ENCODE measurements around the gene CNGB1. TPM values are rescaled to one million over a fixed set of nuclear protein-coding genes. Genes with fewer than 3 reads are reported as not detected.

CNGB1 gene
- total and polyA plus RNA-seq, 2 of the 13 experiments (the other 11 are each of a cell fraction or from before 2014, with no cell fraction given), result 0.02 to 0.15 TPM

DNA sequence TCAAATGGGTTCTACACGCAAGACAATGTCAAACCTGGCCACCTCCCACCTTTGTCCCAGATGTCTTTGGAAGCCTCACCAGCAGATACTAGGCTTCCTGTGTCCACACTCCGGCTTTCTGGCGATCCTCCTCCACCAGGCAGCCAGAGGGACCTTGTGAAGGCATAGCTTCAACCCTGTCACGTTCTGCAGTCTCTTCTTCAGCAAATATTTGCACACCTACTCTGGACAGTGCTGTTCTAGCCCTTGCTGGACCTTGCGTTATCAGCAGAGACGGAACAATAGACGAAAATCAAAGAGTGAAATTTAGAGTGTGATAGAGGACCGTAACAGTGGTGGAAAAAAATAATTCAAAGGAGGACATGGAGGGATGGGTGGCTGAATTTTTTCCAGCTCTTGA lies 130.1 kb downstream of the CNGB1 start (continued):
- no peak for TF ChIP-seq KLF13 (CRISPR knock-in tag; IDR thresholded peaks at IDR 0.05)
- TF ChIP-seq HMG20B (CRISPR knock-in tag; conservative IDR thresholded peaks at IDR 0.05), result peak; percentile 30; the same call in 1 of the 2 replicates
- no peak for TF ChIP-seq MZF1 (CRISPR knock-in tag; IDR thresholded peaks at IDR 0.05; ENCODE audit: borderline replicate concordance)
- peak; percentile 87 for TF ChIP-seq MTA1 (CRISPR knock-in tag; IDR thresholded peaks at IDR 0.05; ENCODE audit: borderline replicate concordance)
- peak; percentile 48; the same call in 1 of the 2 replicates for TF ChIP-seq ZNF124 (CRISPR knock-in tag; IDR thresholded peaks at IDR 0.05)
- TF ChIP-seq, protein P1, sequence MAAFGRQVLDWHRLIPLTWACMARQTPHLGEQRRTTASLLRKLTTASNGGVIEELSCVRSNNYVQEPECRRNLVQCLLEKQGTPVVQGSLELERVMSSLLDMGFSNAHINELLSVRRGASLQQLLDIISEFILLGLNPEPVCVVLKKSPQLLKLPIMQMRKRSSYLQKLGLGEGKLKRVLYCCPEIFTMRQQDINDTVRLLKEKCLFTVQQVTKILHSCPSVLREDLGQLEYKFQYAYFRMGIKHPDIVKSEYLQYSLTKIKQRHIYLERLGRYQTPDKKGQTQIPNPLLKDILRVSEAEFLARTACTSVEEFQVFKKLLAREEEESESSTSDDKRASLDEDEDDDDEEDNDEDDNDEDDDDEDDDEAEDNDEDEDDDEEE (CRISPR knock-in tag; IDR thresholded peaks at IDR 0.05), result no peak
- TF ChIP-seq CHCHD3 (CRISPR knock-in tag; IDR thresholded peaks at IDR 0.05), result no peak
- no peak for TF ChIP-seq ZBTB10 (CRISPR knock-in tag; IDR thresholded peaks at IDR 0.05; ENCODE audit: borderline replicate concordance)
- peak; percentile 64 for TF ChIP-seq FOSL2 (CRISPR knock-in tag; IDR thresholded peaks at IDR 0.05)
- TF ChIP-seq HNRNPUL1 (IDR thresholded peaks at IDR 0.05; ENCODE audit: low read depth, low read length), result no peak
- TF ChIP-seq ZNF564 (CRISPR knock-in tag; IDR thresholded peaks at IDR 0.05), result no peak
- TF ChIP-seq GRHL1 (CRISPR knock-in tag; conservative IDR thresholded peaks at IDR 0.05), result no peak
- peak; percentile 93 for TF ChIP-seq SALL1 (CRISPR knock-in tag; IDR thresholded peaks at IDR 0.05)
- no peak for TF ChIP-seq SIX4 (CRISPR knock-in tag; IDR thresholded peaks at IDR 0.05)
- TF ChIP-seq, protein P2, sequence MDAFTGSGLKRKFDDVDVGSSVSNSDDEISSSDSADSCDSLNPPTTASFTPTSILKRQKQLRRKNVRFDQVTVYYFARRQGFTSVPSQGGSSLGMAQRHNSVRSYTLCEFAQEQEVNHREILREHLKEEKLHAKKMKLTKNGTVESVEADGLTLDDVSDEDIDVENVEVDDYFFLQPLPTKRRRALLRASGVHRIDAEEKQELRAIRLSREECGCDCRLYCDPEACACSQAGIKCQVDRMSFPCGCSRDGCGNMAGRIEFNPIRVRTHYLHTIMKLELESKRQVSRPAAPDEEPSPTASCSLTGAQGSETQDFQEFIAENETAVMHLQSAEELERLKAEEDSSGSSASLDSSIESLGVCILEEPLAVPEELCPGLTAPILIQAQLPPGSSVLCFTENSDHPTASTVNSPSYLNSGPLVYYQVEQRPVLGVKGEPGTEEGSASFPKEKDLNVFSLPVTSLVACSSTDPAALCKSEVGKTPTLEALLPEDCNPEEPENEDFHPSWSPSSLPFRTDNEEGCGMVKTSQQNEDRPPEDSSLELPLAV (CRISPR knock-in tag; conservative IDR thresholded peaks at IDR 0.05; ENCODE audit: low read depth), result no peak
- peak; percentile 71; the same call in 1 of the 2 replicates for TF ChIP-seq KDM4B (CRISPR knock-in tag; IDR thresholded peaks at IDR 0.05)
- TF ChIP-seq ZZZ3 (CRISPR knock-in tag; IDR thresholded peaks at IDR 0.05; ENCODE audit: borderline replicate concordance), result no peak
- TF ChIP-seq THAP7 (CRISPR knock-in tag; IDR thresholded peaks at IDR 0.05), result no peak
- TF ChIP-seq ZBTB38 (CRISPR knock-in tag; IDR thresholded peaks at IDR 0.05), result no peak
- TF ChIP-seq MAZ (IDR thresholded peaks at IDR 0.05; ENCODE audit: borderline replicate concordance, low read depth, low read length), result no peak
- no peak for TF ChIP-seq MAZ (CRISPR knock-in tag; IDR thresholded peaks at IDR 0.05; ENCODE audit: low read depth)
- no peak for TF ChIP-seq FOXK2 (IDR thresholded peaks at IDR 0.05)
- no peak for TF ChIP-seq ARNT (IDR thresholded peaks at IDR 0.05)
- no peak for TF ChIP-seq FOXK1 (CRISPR knock-in tag; IDR thresholded peaks at IDR 0.05; ENCODE audit: borderline replicate concordance, low read depth)

Measured in HepG2 (cell line).